HG03342 (cell line): ENCODE measurements around the gene LRCH3.
"Not testable (repeated sequence)": the region's sequence is repeated elsewhere in the genome, so short reads cannot be mapped to it uniquely, and the experiment has no call there.

ENCODE experiments used
- ATAC-seq: cut with Tn5 transposase; IDR thresholded peaks from one replicate; pipeline ENCODE4 v1.9.1; 2021; ENCODE audit warnings: mild to moderate bottlenecking, moderate library complexity; ENCODE audit not compliant: unreplicated experiment

LRCH3 gene

DNA sequence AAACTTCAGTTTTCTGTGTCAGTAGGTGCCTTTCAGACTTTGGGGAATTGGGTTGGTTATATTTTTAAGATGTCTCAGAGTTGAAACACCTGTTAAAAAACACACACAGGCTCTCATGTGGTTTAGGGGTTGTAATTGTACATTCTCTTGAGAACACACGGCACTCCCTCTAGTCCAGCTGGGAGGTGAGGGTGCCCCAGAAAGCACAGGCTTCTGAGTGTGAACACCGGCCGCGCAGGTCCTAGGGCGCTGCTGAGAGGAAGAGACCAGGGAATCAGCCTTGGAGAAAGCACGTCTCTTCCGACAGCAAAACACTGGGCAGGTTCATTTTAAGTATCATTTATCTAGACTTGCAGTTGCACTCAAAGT is 90.9 kb downstream of the LRCH3 start:
- no peak for ATAC-seq

DNA sequence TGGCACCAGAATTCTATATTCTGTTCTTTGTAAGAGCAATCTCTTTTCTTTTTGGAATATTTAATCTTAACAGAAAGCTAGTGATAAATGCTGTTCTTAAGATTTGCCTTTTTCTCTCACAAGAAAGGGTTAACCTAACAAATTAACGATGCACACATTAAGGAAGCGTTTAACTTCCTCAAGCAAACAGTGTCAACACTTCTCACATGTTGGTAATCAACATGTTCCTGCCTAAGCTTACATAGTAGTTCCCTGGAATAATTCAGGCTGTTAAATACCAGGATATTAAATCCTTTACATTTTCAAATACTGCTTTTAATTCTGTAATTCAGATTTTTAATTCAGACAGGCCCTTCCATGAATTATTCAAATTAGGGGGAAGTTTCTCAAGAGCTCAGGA is 91.5 kb downstream of the LRCH3 start:
- ATAC-seq, result no peak

DNA sequence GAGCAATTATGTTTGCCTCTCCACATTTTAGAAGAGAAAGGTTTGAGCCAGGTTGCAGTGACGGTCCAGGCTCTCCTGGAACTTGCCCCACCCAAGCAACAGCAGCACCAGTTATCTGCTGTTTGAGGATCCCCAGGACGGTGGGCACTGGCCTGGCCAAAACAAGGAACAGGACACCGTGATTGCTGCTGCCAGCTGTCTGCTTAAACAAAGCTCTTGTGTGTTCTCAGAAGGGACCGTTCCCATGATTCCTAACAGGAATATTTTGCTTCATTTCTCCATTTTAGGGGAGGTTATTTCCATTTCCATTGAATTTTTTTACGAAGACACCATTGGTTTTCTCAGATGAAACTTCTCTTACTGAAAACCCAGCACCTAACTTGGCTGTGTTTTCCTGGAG is 92.5 kb downstream of the LRCH3 start:
- no peak for ATAC-seq

- ATAC-seq, result not testable (repeated sequence)
Observed at GRCh38 chr3:197884330-197884729, 93.3 kb downstream of the LRCH3 start.

- ATAC-seq, result not testable (repeated sequence)
Observed at GRCh38 chr3:197886052-197886451, 95.0 kb downstream of the LRCH3 start.

DNA sequence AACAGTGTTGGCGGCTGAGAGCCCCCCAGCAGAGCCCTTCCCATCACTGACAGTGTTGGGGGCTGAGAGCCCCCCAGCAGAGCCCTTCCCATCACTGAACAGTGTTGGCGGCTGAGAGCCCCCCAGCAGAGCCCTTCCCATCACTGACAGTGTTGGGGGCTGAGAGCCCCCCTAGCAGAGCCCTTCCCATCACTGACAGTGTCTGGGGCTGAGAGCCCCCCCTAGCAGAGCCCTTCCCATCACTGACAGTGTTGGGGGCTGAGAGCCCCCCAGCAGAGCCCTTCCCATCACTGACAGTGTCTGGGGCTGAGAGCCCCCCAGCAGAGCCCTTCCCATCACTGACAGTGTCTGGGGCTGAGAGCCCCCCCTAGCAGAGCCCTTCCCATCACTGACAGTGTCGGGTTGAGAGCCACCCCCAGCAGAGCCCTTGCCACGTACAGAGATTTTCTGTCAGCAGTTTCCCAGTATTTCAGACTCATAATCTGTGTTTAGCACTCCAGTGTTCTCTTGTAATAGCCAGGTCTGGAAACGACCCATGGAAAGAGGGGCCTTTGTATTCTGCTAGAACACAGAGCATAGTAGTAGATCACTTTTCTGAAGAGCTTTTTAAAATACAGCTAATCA is 96.5 kb downstream of the LRCH3 start:
- ATAC-seq, result not testable (repeated sequence)

- ATAC-seq, result no peak
Observed at GRCh38 chr3:197888511-197888910, 97.5 kb downstream of the LRCH3 start.

DNA sequence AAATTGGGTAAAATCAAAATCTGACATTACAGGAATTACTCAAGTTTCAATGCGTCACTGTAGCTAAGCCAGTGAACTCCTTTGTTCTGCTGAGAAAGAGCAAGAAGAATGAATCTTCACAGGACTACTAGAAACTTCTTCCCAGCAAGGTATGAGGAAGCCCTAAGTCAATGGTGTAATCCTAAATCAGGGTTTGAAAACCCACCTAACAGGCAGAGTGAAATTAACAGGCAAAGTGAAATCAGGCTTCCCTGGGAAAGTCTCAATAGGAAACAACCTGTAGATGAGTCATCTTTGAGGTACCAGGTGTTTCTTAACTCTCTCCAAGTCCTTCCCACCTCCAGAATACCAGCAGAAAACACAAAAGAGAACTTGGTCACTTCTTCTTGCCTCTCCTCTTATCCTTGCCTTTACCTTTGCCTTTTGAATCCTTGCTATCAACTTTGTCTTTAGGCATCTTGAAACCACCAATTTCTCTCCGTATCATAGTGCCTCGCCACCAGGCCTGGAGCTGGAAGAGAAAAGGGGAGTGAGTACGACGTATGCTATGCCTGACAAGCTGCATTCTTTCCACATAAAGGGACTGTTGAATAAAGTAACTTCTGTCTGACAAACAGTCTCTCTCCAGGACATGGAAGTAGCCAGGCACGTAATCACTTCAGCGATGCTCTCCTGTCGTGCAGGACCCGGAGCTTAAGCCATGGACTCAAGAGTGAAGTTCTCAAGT is 98.3 kb downstream of the LRCH3 start:
- no peak for ATAC-seq

DNA sequence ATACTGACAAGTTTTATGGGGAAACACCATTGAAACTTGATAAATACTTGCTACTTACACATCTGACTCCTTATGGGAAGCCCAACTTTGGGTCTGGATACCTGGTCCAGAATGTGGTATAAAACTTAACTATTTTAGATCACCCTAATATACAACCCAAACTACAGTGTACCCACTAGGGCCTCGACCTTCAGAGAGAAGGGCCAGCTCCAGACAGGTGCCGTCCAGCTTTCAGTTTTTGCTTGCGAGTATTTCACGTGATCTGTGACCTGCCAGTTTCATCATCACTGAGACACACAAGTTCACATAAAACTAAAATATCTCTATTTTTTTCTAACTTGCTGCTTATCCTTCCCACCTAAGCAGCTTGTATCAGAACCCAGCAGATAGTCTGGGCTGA is 99.6 kb downstream of the LRCH3 start:
- no peak for ATAC-seq

- no peak for ATAC-seq
Observed at GRCh38 chr3:197892162-197892561, 101.1 kb downstream of the LRCH3 start.

- no peak for ATAC-seq
Observed at GRCh38 chr3:197896421-197896820, 105.4 kb downstream of the LRCH3 start.

GRCh38 chr3:197899833-197900478 is 108.9 kb downstream of the LRCH3 start:
- ATAC-seq, result no peak

- no peak for ATAC-seq
Observed at GRCh38 chr3:197901626-197902025, 110.6 kb downstream of the LRCH3 start.

DNA sequence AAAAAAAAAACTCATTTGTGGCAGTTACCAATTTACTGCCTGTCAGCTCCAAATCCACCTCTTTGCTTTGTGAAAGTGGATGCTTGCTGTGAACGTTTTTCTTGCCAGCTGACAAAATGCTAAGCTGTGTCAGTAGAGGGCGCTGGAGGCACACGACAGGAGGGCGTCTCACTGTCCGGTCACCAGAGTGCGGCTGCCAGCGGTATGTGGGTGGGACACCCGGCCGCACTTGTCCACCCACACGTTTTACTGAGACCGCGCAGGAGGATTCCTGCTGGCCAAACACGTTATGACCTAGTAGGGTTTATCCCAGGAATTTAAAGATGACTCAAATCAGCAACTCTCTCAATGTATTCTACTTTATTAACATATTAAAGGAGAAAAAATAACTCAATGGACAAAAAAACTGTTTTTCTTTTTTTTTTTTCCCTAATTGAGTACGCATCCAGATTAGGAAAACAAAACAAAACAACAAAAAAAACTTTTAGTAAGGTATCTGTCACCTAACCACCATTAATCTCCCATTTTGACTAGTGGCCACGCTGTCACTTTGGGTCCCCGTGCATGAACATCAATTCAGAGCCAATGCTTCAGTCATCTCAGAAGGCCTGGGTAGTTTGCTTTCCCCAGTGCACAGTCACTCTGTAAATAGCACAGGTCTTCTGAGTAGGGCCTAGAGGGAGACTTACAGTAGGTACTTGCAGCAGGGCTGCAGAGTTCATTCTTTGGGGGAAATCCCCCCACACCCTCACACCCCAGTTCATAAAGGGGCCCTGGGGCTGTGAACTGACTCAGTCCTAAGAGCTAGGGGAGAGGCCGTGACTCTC is 115.2 kb downstream of the LRCH3 start:
- ATAC-seq, result peak; percentile 76

DNA sequence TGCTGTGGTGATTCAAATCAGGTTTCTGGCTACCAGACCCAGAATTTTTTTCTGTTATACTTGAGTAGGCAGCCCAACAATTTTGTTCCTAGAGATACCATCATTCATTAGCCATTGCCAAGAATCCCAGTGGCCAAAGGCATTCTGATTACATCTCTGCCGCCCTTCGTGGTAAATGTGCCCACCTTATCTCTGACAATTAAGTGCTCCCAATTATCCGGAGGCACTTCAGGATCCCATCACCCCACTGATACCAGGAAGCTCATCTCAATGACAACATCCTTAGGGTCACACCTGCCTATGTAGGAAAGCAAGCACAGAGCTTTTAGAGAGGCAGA is 115.8 kb downstream of the LRCH3 start:
- peak; percentile 12 for ATAC-seq

- ATAC-seq, result no peak
Observed at GRCh38 chr3:197907196-197907595, 116.1 kb downstream of the LRCH3 start.

- not testable (repeated sequence) for ATAC-seq
Observed at GRCh38 chr3:197908550-197908949, 117.5 kb downstream of the LRCH3 start.

DNA sequence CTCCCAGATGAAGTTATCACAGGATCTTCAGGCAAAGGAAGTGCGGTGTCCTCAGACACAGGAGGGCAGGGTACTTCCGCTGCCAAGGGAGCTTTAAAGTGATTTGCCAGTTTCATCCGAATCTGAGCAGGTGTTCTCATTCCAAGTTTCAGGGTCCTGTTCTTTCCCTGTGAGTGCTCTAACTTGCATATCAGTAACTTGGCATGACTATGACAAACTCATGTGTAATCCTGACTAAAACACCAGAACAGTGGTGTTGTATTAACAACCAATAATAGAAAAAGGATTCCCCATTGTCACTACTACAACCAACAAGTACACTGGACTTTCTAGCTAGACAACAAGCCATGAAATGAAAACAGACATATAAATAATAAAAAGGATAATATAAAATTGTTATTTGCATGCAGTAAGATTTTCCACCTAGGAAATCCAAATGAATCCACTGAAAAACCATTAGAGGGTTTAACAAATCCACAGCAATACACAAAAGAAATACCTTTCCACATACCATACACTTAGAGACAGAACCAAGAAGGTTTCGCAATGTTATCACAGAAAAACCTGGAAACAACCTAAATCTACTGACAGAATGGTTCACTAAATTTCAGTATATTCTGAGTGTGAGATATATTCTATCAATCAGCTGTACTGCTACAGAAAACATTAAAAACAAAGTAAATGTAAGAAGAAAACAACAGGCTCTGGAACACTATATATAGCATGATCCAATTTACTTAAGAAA is 118.1 kb downstream of the LRCH3 start:
- no peak for ATAC-seq

DNA sequence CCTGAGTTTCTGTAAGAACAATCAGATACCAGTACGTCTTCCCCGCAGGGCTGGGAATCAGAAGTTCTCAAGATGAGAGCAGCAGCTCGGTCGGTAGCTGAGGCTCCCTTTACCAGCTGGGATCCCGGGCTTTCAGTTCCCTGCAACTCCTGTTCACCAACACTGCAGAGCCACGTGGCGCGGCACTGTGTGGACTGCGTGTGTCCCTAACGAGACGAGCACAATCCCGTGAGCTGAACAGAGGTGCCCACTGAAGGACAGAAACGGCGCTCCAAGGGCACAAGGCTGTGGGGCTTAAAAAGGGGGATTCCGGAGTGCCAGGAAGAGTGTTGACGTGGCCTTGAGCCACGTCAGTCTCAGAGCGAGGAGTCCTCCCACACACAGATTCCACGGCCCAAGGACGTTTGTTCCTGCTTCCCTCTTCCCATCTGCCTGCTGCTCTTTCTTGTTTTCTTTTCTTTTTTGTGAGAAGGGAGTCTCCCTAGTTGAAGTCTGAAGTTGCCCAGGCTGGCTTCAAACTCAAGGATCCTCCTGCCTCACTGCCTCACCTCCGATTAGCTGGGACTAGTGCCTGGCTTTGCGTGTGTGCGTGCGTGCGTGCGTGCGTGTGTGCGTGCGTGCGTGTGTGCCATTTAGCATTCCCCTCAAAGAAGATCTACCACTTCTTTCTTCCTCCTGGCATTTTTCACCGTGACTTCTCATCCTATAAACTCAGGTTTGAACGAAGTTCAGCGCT is 121.9 kb downstream of the LRCH3 start:
- no peak for ATAC-seq
